ENCODE measurements around the gene NEMP1. TPM values are rescaled to one million over a fixed set of nuclear protein-coding genes. Genes with fewer than 3 reads are reported as not detected.
"Not testable (repeated sequence)": the region's sequence is repeated elsewhere in the genome, so short reads cannot be mapped to it uniquely, and the experiment has no call there.

Gene NEMP1, protein sequence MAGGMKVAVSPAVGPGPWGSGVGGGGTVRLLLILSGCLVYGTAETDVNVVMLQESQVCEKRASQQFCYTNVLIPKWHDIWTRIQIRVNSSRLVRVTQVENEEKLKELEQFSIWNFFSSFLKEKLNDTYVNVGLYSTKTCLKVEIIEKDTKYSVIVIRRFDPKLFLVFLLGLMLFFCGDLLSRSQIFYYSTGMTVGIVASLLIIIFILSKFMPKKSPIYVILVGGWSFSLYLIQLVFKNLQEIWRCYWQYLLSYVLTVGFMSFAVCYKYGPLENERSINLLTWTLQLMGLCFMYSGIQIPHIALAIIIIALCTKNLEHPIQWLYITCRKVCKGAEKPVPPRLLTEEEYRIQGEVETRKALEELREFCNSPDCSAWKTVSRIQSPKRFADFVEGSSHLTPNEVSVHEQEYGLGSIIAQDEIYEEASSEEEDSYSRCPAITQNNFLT
- 9.9 and 19.1 TPM in 2 replicates for total RNA-seq
- polyA plus RNA-seq (2012), result 4.3 TPM

DNA sequence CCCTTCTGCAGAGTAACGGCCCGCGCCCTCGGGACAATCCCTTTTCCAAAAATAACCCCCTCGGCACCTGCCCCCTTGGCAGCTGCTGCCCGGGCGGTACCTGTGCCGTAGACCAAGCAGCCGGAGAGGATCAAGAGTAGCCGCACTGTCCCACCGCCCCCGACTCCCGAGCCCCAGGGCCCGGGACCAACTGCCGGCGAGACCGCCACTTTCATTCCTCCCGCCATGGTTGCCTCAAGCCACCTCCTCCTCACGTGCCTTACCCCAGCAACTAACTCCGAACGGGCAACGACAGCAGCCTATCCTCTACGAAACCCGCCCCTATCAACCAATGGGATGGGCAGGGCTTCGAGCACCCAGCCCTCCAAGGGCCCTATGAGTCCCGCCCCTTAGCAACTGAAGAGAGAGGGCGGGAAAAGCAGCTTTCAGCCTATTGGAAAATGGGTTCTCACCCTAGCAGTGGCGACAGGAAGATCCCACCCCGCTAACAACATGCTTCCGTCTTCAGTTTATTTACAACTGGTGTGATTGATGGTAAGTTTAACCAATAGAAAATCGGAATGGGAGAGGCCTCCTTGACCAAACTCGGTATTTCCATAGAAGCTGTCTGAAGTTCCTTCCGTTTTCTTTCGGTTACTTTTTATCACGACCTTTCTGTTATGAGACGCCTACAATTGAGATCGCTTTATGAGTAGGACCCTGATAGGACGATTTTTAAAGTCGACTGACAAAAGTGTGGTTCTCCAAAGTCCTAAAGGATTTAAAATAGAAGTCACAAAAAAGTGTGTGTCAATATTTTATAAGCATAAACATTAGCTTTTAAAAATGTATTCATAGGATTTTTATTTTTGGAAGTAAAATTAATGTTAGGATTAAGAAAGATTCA, at the start of gene NEMP1:
TSS of gene NEMP1 (minus strand) at position 273 of the 886 bp plus-strand sequence. CDS start at position 227, 46 bp downstream.
- peak; percentile 100 for DNase-seq (ENCODE audit: low read depth)

DNA sequence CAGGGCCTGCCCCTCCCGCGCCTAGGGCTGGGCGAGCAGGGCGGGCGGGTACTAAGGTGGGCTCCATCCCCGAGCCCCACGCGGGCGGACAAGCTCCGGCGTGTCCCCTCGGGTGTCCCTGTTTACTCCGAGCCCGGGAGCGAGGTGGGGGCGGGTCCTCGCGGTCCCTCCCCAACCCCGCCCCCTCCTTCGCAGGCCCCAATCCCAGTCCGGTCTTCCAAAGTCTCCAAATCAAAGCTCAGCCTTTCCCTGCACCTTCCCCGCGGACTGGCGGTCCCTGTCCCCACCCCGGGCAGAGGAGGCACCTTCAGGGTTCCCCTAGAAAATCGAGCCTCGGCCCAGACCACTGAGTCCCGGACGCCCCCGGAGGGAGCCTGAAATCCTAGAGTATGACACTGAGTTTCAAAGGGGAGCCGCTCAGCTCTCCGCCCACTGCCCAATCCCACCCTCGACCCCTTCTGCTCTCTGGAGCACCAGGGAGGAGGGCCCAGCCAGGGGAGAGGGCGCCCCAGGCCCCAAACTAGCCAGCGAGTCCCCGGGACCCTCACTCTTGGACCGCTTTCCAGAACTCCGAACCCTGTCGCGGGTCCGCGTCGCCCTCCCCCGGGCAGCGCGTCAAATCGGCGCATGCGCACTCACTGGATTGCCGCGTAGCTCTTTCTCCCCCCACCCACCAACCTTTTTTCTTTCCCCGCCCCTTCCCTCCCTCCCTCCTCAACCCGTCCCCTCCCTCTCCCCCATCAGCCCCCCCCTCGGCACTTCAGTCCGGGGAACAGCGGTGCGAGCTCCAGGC, 49.3 kb upstream of the NEMP1 start, which contains the start of gene LRP1:
TSS of gene LRP1 (plus strand) at position 758 of the 793 bp plus-strand sequence. CDS start 482 bp downstream, outside the sequence.
- peak; percentile 85 for DNase-seq (ENCODE audit: low read depth)

DNA sequence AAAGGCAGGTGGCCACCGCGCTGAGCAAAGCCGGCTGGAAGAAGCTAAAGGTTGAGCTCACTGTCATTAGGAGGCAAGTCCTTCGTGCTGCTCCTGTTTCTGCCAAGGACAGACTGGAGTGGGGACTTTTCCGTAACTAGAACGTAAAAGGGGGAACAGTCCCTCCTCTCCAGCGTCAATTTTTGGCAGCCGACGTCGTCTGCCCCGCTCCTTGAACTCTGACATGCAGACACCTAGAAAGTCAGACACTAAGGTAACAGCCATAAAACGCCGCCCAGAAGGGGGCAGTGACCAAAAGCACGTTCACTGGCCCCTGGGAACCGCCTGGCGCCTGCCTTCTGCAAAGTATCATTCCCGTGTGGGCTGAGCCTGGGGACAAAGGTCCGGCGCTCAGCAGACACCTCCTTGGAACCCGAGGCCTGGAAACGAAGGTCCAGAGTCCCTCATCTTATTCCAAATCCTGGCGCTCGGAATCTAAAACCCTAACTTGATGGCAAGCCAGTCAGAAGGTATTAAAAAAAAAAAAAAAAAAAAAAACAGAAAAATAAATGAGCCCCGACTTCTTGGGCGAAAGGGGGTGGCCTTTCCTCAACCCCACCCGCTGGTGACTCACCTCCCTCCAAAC, 48.6 kb upstream of the NEMP1 start:
- DNase-seq (ENCODE audit: low read depth), result peak; percentile 68

DNA sequence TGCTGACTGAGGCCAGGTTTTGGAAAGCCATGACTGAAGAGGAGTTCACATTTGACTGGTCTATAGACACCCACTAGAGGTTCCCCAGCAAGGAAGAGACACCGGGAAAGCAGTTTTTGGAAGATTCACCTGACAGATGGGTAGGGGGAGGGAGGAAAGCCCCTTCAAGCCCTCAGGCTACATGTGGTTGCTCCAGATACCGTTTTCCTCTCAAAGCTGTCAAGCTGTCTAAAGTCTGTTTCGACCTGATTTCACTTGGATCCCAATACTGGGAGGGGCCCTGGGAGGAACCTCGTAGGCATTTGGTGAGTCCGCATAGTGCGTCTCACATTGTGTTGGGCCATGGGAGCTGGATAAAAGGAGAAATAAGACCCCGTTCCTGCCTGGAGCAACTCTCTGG, 48.0 kb upstream of the NEMP1 start:
- DNase-seq (ENCODE audit: low read depth), result no peak

DNA sequence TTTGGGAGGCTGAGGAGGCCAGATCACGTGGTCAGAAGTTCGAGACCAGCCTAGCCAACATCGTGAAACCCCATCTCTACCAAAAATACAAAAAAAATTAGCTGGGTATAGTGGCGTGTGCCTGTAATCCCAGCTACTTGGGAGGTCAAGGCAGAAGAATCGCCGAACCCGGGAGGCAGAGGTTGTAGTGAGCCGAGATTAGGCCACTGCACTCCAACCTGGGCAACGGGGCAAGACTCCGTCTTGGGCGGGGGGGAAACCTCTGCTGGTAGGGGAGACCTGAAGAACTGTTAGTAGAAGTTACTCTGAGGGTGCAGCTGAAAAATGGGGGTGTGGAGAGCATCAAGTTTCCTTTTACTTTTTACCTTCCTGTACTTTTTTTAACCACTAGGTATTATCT, 47.5 kb upstream of the NEMP1 start:
- no peak for DNase-seq (ENCODE audit: low read depth)

DNA sequence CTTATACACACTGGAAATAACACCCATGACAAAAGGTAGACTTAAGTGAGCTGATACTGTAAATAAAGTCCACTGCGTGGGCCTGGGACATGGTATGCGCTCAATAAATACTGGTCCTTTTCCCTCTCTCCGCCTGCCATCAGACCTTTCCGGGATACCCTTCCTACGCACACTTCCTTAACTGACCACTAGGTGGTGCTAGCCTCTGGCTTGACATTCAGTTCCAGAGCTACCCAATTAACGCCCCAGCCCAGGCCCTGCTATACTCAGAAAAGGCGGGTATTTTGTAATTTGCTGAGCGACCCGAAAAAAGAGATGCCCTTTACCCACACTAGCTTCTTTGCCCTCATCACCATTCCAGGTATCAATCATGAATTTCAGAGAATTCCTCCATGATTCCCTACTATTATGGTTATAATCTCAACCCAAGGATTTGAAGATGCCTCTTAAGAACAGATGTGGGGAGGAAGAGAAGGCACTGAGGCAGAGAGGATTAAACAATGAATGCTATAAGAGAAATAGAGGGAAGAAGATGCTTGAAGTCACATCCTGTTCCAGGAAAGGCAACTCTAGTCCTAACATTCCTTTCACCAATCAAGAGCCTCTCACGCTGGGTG, 45.8 kb upstream of the NEMP1 start:
- DNase-seq (ENCODE audit: low read depth), result peak; percentile 82

DNA sequence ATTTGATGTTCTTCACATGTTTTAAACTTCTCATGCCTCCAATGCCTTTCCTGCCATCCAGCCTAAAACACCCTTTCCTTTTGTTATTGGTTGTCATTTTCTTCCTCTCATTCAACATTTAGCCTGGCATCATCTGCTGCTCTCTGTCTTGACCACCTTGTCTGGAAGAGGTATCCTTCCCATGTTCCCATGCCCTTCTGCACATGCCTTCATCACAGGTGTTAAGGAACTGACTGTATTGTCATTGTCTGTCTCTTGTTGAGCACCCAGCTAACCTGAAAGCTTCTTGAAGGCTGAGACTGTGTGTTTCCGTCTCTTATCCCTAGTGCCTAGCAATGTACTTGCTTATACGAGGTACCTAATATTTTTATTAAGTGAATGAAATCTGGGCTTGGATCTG, 45.2 kb upstream of the NEMP1 start:
- DNase-seq (ENCODE audit: low read depth), result no peak

DNA sequence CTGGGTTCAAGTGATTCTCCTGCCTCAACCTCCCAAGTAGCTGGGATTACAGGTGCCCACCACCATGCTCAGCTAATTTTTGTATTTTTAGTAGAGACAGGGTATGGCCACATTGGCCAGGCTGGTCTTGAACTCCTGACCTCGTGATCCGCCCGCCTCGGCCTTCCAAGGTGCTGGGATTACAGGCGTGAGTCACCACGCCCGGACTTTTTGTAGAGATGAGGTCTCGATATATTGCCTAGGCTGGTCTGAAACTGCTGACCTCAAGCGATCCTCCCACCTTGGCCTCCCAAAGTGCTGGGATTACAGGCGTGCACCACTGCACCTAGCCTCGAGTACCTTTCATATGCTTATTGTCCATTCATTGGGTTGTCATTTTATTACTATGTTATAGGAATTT, 42.1 kb upstream of the NEMP1 start:
- DNase-seq (ENCODE audit: low read depth), result not testable (repeated sequence)

DNA sequence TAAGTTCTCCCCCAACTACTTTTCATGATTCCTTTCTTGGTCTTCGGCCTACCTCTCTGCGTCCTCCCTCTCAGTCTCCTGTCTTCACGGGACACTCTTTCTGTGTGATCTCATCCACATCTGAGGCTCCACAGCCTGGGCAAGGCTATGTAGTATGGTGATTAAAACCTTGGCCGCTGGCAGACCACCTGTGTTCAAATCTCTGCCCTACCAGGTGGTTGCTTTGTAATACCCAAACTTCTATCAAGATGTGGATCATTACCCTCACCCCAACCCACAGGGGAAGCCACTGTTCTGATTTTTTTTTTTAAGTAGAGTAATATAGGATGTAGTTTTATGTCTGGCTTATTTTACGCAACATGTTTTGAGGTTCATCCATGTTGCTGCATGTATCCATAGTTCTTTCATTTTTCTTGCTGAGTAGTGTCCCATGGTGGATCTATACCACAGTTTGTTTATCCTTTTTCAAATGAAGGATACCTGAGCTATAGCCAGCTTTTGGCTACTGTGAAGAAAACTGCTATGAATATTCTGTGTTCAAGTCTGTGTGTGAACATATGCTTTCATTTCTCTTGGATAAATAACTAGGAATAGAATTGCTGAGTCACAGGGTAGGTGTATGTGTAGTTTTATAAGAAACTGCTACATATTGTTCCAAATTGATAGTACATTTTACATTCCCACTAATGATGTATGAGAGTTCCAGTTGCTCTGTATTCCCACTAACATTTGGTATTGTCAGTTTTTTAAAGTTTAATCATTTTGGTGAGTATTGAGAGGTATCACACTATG, 40.9 kb upstream of the NEMP1 start:
- DNase-seq (ENCODE audit: low read depth), result no peak

DNA sequence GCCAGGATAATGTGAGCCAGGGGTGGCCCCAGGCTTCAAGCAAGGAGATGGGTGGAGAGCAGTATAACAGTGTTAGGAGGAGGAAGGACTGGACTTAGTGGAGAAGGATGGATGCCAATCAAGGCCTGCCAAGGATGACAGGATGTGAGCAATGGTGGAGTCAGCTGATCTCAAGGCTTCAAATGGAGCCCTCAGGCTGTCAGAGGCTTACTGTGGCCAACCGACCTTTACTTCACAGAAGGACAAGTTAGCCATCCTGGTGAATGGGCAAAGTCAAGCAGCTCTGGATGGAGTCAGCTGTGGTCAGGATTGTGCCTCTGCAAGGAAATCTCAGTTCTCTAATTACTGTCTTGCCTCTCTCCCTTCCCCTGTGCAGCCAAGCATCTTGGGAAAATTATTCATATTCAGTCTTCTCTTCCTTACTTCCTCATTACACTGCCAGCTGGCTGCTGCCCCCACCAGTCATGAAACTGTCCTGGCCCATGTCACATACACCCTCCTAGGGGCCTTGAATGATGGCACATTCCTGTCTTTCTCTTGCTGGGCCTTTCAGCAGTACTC, 40.2 kb upstream of the NEMP1 start:
- no peak for DNase-seq (ENCODE audit: low read depth)

DNA sequence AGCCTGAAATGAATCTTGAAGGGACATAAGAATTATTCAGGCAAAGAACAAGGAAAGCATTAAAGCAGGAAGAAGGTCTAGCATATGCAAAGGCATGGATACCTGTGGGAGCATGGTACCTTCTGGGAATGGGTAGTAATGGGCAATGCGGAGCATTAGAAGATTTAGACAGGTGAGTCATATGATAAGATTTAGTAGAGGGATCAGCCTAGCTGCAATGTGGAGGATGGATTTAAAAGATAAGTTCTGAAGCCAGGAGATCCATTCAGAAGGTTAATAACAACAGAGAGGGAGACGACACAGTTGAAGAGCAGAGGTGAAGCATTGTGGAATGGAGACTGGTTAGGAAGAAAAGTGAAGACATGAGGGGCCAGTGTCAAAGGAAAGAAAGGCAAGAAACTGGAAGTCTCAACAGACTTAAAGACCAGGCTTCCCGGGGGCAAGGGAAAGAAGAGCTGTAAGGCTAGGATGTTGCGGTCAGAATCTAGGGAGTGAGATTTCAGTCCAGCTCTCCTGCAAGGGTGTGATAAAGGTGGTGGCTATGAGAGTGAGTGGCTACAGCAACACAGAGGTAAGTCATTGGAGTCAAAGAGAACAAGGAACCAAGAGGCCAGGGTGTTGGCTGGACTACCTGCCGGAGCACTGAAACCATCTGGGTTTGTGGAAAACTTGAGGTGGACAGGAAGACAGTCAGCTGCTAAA, 38.1 kb upstream of the NEMP1 start:
- no peak for DNase-seq (ENCODE audit: low read depth)

DNA sequence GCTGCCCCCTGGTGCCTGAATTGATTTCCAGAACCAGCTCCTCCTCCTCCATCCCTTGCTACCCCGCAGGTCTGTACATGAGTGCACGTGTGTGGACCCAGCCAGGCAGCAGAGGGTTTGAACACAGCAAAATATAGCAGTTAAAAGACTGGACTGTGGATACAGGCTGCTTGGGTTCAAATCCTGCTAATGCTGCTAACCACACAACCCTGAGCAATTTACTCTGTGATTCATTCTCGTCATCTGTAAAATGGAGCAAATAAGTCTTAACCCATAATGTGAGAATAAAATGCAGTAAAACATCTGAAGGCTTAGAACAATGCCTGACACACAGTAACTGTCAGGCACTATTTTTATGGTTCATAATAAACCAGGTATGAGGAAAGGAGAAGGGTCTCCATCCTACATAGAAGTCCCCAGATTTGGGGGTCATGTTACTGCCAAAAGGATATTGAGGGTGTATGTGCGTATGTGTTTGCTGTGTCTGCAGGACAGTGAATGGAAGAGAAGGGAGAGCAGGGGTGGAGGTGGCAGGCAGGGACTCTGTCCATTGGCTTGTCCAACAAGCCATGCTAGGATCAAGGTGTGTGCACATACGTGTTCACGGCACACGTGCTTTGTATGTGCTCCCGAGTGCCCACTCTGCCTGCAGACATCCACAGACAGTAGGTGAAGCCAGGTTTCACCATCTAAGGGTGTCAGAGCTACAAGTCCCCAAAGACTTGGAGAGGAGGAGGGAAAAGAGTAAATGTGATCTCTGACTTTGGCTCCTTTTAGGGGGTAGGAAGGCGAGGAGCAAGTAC, 34.1 kb upstream of the NEMP1 start:
- no peak for DNase-seq (ENCODE audit: low read depth)

DNA sequence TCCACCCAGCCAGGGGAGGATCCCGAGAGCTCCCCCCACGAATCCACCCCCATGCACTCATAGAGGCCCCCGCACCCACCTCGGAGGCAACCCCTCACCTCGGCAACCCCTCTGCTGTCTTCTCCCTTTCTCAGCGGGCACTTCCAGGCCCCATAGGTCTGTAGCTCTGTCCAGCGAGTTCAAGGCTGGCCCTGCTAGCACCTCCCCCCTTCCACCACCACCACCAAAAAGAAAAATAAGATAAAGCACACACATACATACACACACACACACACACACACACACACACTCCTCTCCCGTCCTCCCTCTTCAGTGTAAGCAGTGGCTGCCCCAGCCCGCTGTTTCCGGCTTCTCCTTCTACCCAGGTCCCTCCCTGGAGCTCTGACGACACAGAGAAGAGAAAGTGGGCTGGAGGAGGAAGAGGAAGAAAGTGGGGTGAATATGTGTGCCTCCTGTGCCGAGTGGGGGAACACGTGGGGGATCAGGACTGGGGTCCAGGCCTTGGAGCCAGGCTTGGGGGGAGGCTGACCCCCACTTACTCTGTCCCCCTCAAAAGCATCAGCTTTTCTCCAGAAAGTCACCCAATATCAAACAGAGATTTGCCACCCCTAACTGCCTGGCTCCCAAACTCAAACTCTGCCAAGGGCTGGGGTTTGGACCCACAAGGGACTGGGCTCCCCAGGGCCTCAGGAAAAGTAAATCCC, 32.6 kb upstream of the NEMP1 start, which contains the start of gene STAT6:
TSS of gene STAT6 (minus strand) at position 332 of the 704 bp plus-strand sequence. CDS start 3,084 bp downstream, outside the sequence.
- DNase-seq (ENCODE audit: low read depth), result peak; percentile 79

DNA sequence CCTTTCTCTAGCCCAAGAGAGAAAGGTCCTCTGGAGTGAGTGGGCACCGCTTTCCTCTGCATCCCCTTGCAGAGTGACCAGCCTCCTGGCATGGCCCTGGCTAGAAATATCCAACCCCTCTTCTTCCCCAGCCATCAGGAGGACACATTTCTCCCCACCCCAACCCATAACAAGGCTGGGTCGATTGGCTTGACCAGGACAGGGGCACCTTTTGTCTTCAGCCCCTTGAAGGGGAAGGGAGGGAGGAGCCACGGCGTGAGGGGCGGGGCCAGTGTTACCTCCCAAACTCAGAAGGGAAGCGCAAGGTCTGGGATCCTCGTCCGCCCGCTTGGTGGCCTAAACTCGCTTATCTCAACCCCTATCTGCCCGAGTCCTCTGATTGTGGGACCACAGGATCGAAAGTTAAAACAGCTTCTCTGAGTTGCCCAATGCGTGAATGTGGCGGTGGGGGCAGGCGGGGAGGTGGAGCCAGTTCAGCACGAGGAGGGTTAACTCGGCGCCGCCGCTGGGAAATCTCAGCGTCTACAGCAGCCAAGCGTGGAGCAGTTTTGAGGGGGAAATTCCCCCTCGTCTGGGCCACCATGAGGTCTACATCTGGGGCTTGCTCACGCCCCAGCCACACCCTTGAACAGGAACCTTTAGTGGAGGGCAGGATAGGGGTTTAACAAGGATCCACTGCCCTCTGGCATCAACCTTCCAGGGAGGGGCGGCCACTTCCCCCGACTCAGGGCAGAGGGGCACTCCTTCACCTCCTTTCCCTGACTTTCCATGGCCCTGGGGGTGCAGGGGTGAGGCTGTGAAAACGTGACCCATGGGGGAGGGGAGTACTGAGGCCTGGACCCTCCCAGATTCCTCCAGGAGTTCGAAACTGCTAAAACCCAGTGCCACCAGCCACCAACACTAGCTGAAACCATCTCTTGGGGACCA, 31.8 kb upstream of the NEMP1 start:
- peak; percentile 58 for DNase-seq (ENCODE audit: low read depth)

Measured in myocyte (in vitro differentiated cells).